HepG2 (cell line): ENCODE data around the gene RCBTB2. TPM values are rescaled to one million over a fixed set of nuclear protein-coding genes. Genes with fewer than 3 reads are reported as not detected.

Source experiments
- ATAC-seq: fragments of 200-7000 bp; cut with Tn5 transposase; 3 replicates; pipeline ENCODE4 v1.9.1; 2020; ENCODE audit warnings: mild to moderate bottlenecking, moderate library complexity
- BruUV-seq: library from RNA; stranded (reverse); fragments of 400-500 nt; replicated peaks from 2 replicates; lab custom pipeline; 2021; lab: Mats Ljungman, UMichigan
- CTCF ChIA-PET: fragments of 300-600 bp; formaldehyde crosslinking; extraction: SDS; loops from one replicate; lab custom pipeline; 2021; ENCODE audit warnings: low total read pairs, inconsistent platforms, low intra/inter-chr PET ratio; lab: Yijun Ruan, JAX
- POLR2A ChIA-PET: fragments of 350-600 bp; sonication (Branson Sonifier 250); formaldehyde crosslinking; loops from one replicate; lab custom pipeline; 2020; ENCODE audit warnings: antibody characterized with exemption, inconsistent platforms; lab: Yijun Ruan, JAX
- DNase-seq: peaks from one replicate; pipeline ENCODE4 v3.0.0-alpha.2; 2015; ENCODE audit warnings: low spot score
- FAIRE-seq: peaks from 3 replicates; lab custom pipeline; 2011; peaks lifted over from hg19 to GRCh38; lab: Jason Lieb, UNC
- H2AFZ ChIP-seq: one replicate; pipeline ENCODE4 v1.6.1; 2011; ENCODE audit warnings: low read length, inconsistent platforms
- H3K27ac ChIP-seq: fragments of 300-600 bp; 3 replicates; pipeline ENCODE4 v1.8.0; 2011; ENCODE audit warnings: mixed run types, mild to moderate bottlenecking, mixed read lengths, low read length, inconsistent platforms; ENCODE audit not compliant: insufficient read depth; ENCODE audit errors: extremely low read length
- H3K27me3 ChIP-seq, 2 experiments: fragments of 200-600 bp in 1 of 2; 2 replicates in 1 of 2; 3 replicates in 1 of 2; pipeline versions ENCODE4 v1.6.0 to v1.8.0; 2011; ENCODE audit warnings: low read length in 2 of 2, mild to moderate bottlenecking in 2 of 2, moderate library complexity in 2 of 2, inconsistent platforms in 1 of 2; ENCODE audit not compliant: insufficient read depth in 2 of 2, control insufficient read depth in 1 of 2
- H3K36me3 ChIP-seq, 2 experiments: fragments of 200-600 bp in 1 of 2; replicated peaks in 1 of 2; 2 replicates in 1 of 2; 3 replicates in 1 of 2; pipeline versions ENCODE4 v1.5.1 to v1.8.0; 2011; ENCODE audit warnings: low read length in 2 of 2, inconsistent platforms in 1 of 2; ENCODE audit not compliant: insufficient read depth in 2 of 2, control insufficient read depth in 1 of 2
- H3K4me1 ChIP-seq: 2 replicates; pipeline ENCODE4 v1.5.1; 2012; ENCODE audit warnings: low read length, inconsistent platforms; ENCODE audit not compliant: insufficient read depth
- H3K4me2 ChIP-seq: 2 replicates; pipeline ENCODE4 v1.6.0; 2011; ENCODE audit warnings: low read depth, low read length, inconsistent platforms
- H3K4me3 ChIP-seq, 3 experiments: fragments of 200-600 bp in 1 of 3; sonication (generic), shearing (Covaris generic) in 1 of 3; replicated peaks in 1 of 3; 2 replicates each; pipeline ENCODE4 v1.5.1; 2011 to 2016; ENCODE audit warnings: low read length in 3 of 3, inconsistent platforms in 2 of 3, low read depth in 2 of 3, mild to moderate bottlenecking in 2 of 3, control low read depth in 1 of 3, mixed read lengths in 1 of 3; ENCODE audit not compliant: insufficient read depth in 1 of 3
- H3K79me2 ChIP-seq: one replicate; pipeline ENCODE4 v1.6.1; 2011; ENCODE audit warnings: low read length, inconsistent platforms; ENCODE audit not compliant: insufficient read depth
- H3K9ac ChIP-seq: 2 replicates; pipeline ENCODE4 v1.6.0; 2011; ENCODE audit warnings: mild to moderate bottlenecking, low read depth, low read length, inconsistent platforms; ENCODE audit not compliant: insufficient read depth
- H3K9me3 ChIP-seq: 2 replicates; pipeline ENCODE4 v1.5.1; 2012; ENCODE audit warnings: mild to moderate bottlenecking, low read length
- H4K20me1 ChIP-seq: 2 replicates; pipeline ENCODE4 v1.6.0; 2011; ENCODE audit warnings: inconsistent platforms, mild to moderate bottlenecking, low read length, moderate library complexity; ENCODE audit not compliant: insufficient read depth
- AKAP8 ChIP-seq: sonication (generic); formaldehyde crosslinking; IDR thresholded peaks from 2 replicates; pipeline ENCODE4 v1.5.1; 2020; ENCODE audit warnings: mild to moderate bottlenecking, missing genetic modification reagents
- HES4 ChIP-seq: sonication (generic); formaldehyde crosslinking; IDR thresholded peaks from 2 replicates; pipeline ENCODE4 v1.9.0; 2021; ENCODE audit warnings: mild to moderate bottlenecking, missing genetic modification reagents, borderline replicate concordance
- KDM5B ChIP-seq: sonication (generic); formaldehyde crosslinking; IDR thresholded peaks from 2 replicates; pipeline ENCODE4 v1.4.0; 2020; ENCODE audit warnings: missing genetic modification reagents, mild to moderate bottlenecking, borderline replicate concordance
- NR2F6 ChIP-seq, 2 experiments: IDR thresholded peaks; 2 replicates each; pipeline ENCODE4 v1.6.1; 2016; ENCODE audit warnings: antibody characterized with exemption in 1 of 2, mild to moderate bottlenecking in 1 of 2
- PCBP2 ChIP-seq: fragments of 200-400 bp; formaldehyde crosslinking; optimal IDR thresholded peaks from 2 replicates; pipeline ENCODE3; 2018; ENCODE audit warnings: low read length, low read depth; ENCODE audit not compliant: poor library complexity, severe bottlenecking
- SMARCE1 ChIP-seq: fragments of 450-650 bp; IDR thresholded peaks from 2 replicates; pipeline ENCODE4 v1.6.1; 2017; ENCODE audit warnings: borderline replicate concordance
- ZMYM4 ChIP-seq: sonication (generic); formaldehyde crosslinking; IDR thresholded peaks from 2 replicates; pipeline ENCODE4 v1.8.1; 2023; ENCODE audit warnings: mild to moderate bottlenecking, missing genetic modification reagents
- ZNF224 ChIP-seq: sonication (generic); formaldehyde crosslinking; IDR thresholded peaks from 2 replicates; pipeline ENCODE4 v1.5.0; 2020; ENCODE audit warnings: mild to moderate bottlenecking, missing genetic modification reagents
- ZNF598 ChIP-seq: sonication (generic); formaldehyde crosslinking; IDR thresholded peaks from 2 replicates; pipeline ENCODE4 v1.5.1; 2020; ENCODE audit warnings: mild to moderate bottlenecking, missing genetic modification reagents, borderline replicate concordance
- ZNF687 ChIP-seq: sonication (generic); formaldehyde crosslinking; IDR thresholded peaks from 2 replicates; pipeline ENCODE4 v1.5.1; 2020; ENCODE audit warnings: mild to moderate bottlenecking, missing genetic modification reagents, moderate library complexity
- WGBS: methylation state at CpG from one replicate; pipeline ENCODE4 v1.1.6; 2017; ENCODE audit warnings: low lambda C conversion rate; 5-methylcytosine and 5-hydroxymethylcytosine counted together
- in situ Hi-C: cut with HindIII; loops from 2 replicates; pipeline ENCODE4 v1.10.0; 2017; ENCODE audit warnings: low pct_unique_long_range_greater_than_20kb; ENCODE audit not compliant: extremely low pct_ligation_motif_present
- intact Hi-C: fragments of 100-400 bp; cut with micrococcal nuclease; formaldehyde crosslinking; loops from one replicate; pipeline ENCODE4 v1.10.0; 2022; ENCODE audit not compliant: unreplicated experiment
- polyA plus RNA-seq, 8 experiments: library from polyadenylated mRNA; depleted of rRNA in 3 of 8; stranded (reverse) in 7 of 8; unstranded in 1 of 8; fragments of >200 nt; fragmentation: Illumina TruSeq in 4 of 8; extraction: Trizol in 4 of 8; gene quantifications; 2 replicates each; pipeline versions ENCODE4 v1.2.1 to v1.2.3, GENCODE V29; 2011 to 2016; ENCODE audit warnings: low read depth in 4 of 8, missing spikeins in 1 of 8, mixed read lengths in 1 of 8; ENCODE audit not compliant: insufficient read depth in 1 of 8
- total RNA-seq, 5 experiments: library from RNA; depleted of rRNA; stranded (reverse); fragments of >200 nt; fragmentation: Illumina TruSeq; extraction: Trizol; gene quantifications; 2 replicates each; pipeline ENCODE4 v1.2.3, GENCODE V29; 2016; ENCODE audit warnings: low read depth in 1 of 5
- TF ChIP-seq, protein P1 (sequence below): sonication (generic); formaldehyde crosslinking; IDR thresholded peaks from 2 replicates; pipeline ENCODE4 v1.4.0; 2020; ENCODE audit warnings: missing genetic modification reagents, mild to moderate bottlenecking, borderline replicate concordance
- TF ChIP-seq, protein P2 (sequence below): sonication (generic); formaldehyde crosslinking; IDR thresholded peaks from 2 replicates; pipeline ENCODE4 v1.9.0; 2022; ENCODE audit warnings: missing genetic modification reagents, mild to moderate bottlenecking, borderline replicate concordance

RCBTB2 gene
- total and polyA plus RNA-seq, 2 of the 13 experiments (the other 11 are each of a cell fraction or from before 2014, with no cell fraction given) = 1.9 to 2.7 TPM

DNA sequence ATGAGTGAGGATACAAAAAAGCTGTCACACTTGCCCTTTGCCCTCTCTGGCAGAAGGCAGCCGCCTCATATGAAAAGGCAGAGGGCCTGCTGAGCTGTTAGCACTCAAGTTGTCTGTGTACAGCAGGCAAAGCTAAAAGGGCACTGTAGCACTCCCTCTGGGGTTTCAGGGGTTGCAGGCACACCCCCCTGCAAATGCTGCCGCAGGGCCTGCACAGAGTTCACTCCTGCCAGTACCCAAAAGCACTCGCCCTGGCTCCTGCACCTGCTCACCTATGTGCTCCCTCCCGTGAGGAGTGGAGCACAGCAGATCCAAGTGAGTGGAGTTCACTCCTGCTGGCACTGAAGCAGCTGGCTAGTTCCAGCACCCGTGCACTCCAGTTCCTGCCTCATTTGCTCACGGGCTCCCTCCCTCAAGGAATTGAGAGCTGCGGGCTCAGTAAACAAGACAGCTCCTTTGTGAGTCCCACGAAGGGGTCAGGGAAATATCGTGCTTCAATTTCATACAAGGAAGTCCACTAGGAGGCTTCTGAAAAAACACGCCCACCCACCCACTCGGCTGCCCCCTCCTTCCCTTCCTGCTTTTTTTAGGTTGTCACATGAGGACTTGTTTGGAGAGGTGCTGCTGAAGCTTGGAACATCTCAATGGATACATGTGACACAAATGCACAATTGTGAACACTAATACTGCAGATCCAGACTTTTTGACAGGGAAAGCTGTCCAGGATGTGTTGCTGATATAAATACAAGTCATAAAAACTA is 9.9 kb upstream of the RCBTB2 start:
- Histone ChIP-seq H3K4me1 (peaks cover 53% of the 10 kb centered on the region), H3K4me3 (peak overlapping the region; percentile 32 to 71 (median 57)), H3K36me3 (no peaks in the 10 kb centered on the region), H4K20me1 (no peaks in the 10 kb centered on the region), H3K27ac (no peak overlapping the region), H3K27me3 (no peaks in the 10 kb centered on the region), H3K79me2 (no peaks in the 10 kb centered on the region), H3K9ac (peak overlapping the region; percentile 44), H3K4me2 (peak overlapping the region; percentile 89), H2AFZ (peak overlapping the region; percentile 27), H3K9me3 (no peaks in the 10 kb centered on the region)
- ChIA-PET POLR2A (interaction anchor here (1.1 to 2.3 kb wide), 3 partner anchors 9 to 310 kb away, joined by 3 to 27 read pairs (median 4); partner anchors contain the start of genes ITM2B and RCBTB2), CTCF (no interaction called here)
- in situ Hi-C loops (no loop called here), intact Hi-C loops (no loop called here)
- 0% methylated on average over 8 of the region's 11 CpGs for WGBS
- no TSS peak for BruUV-seq
- FAIRE-seq = peak; percentile 34
- DNase-seq = peak; percentile 23
- peak; percentile 92 for ATAC-seq
- TF ChIP-seq SMARCE1 = no peak
- peak; percentile 68 for TF ChIP-seq ZNF687 (CRISPR knock-in tag)
- TF ChIP-seq, protein P1, sequence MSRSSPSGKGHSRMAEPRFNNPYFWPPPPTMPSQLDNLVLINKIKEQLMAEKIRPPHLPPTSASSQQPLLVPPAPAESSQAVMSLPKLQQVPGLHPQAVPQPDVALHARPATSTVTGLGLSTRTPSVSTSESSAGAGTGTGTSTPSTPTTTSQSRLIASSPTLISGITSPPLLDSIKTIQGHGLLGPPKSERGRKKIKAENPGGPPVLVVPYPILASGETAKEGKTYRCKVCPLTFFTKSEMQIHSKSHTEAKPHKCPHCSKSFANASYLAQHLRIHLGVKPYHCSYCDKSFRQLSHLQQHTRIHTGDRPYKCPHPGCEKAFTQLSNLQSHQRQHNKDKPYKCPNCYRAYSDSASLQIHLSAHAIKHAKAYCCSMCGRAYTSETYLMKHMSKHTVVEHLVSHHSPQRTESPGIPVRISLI = 0 out of 2 replicates have a peak, but pooled peaks have one; percentile 16
- 0 out of 2 replicates have a peak, but pooled peaks have one; percentile 42 for TF ChIP-seq HES4
- TF ChIP-seq ZMYM4 (CRISPR knock-in tag) = peak; percentile 36; the same call in 1 of the 2 replicates
- TF ChIP-seq, protein P2, sequence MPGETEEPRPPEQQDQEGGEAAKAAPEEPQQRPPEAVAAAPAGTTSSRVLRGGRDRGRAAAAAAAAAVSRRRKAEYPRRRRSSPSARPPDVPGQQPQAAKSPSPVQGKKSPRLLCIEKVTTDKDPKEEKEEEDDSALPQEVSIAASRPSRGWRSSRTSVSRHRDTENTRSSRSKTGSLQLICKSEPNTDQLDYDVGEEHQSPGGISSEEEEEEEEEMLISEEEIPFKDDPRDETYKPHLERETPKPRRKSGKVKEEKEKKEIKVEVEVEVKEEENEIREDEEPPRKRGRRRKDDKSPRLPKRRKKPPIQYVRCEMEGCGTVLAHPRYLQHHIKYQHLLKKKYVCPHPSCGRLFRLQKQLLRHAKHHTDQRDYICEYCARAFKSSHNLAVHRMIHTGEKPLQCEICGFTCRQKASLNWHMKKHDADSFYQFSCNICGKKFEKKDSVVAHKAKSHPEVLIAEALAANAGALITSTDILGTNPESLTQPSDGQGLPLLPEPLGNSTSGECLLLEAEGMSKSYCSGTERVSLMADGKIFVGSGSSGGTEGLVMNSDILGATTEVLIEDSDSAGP (CRISPR knock-in tag) = peak; percentile 45; the same call in 1 of the 2 replicates
- no peak for TF ChIP-seq AKAP8 (CRISPR knock-in tag)
- peak; percentile 46; the same call in 1 of the 2 replicates for TF ChIP-seq ZNF598 (CRISPR knock-in tag)
- TF ChIP-seq NR2F6 (IDR thresholded peaks at IDR 0.05) = no peak
- TF ChIP-seq NR2F6 (CRISPR knock-in tag; IDR thresholded peaks at IDR 0.05) = peak; percentile 15; the same call in 1 of the 2 replicates
- no peak for TF ChIP-seq PCBP2
- TF ChIP-seq KDM5B (CRISPR knock-in tag) = peak; percentile 47; the same call in 1 of the 2 replicates
- TF ChIP-seq ZNF224 (CRISPR knock-in tag) = 0 out of 2 replicates have a peak, but pooled peaks have one; percentile 50
